NCI-H2227 treated with DMSO at 0.1 percent for 48 hours (cell line): ENCODE results near the gene UMPS.

Experiments
- DNase-seq: peaks from one replicate; lab custom pipeline; 2025; lab: John Stamatoyannopoulos, UW

The UMPS gene

GRCh38 chr3:124763644-124764358 lies 33.5 kb downstream of the UMPS start:
- no peak for DNase-seq

GRCh38 chr3:124764746-124765145 lies 34.5 kb downstream of the UMPS start:
- DNase-seq = no peak

- no peak for DNase-seq
These were observed 35.1 kb downstream of the UMPS start for GRCh38 chr3:124765197-124765840.

- DNase-seq = no peak
These were observed 36.2 kb downstream of the UMPS start for GRCh38 chr3:124766113-124767095.

GRCh38 chr3:124767264-124767663 lies 37.0 kb downstream of the UMPS start:
- no peak for DNase-seq

- DNase-seq = no peak
These were observed 37.4 kb downstream of the UMPS start for GRCh38 chr3:124767691-124768090.

GRCh38 chr3:124768812-124769211 lies 38.6 kb downstream of the UMPS start:
- DNase-seq = no peak

- DNase-seq = no peak
These were observed 39.2 kb downstream of the UMPS start for GRCh38 chr3:124769462-124769861.

- peak; percentile 29 for DNase-seq
These were observed 40.3 kb downstream of the UMPS start for GRCh38 chr3:124770336-124771082.

GRCh38 chr3:124771083-124771445 lies 40.8 kb downstream of the UMPS start:
- no peak for DNase-seq

- peak; percentile 64 for DNase-seq
These were observed 42.0 kb downstream of the UMPS start for GRCh38 chr3:124772081-124772831.

GRCh38 chr3:124773351-124774326 lies 43.4 kb downstream of the UMPS start:
- DNase-seq = no peak

GRCh38 chr3:124774327-124774718 lies 44.1 kb downstream of the UMPS start:
- DNase-seq = no peak

- DNase-seq = no peak
These were observed 44.7 kb downstream of the UMPS start for GRCh38 chr3:124774841-124775402.

- no peak for DNase-seq
These were observed 45.6 kb downstream of the UMPS start for GRCh38 chr3:124775877-124776276.

GRCh38 chr3:124776856-124777255 lies 46.6 kb downstream of the UMPS start:
- DNase-seq = no peak

GRCh38 chr3:124777762-124778470 lies 47.7 kb downstream of the UMPS start:
- no peak for DNase-seq

GRCh38 chr3:124779116-124779515 lies 48.9 kb downstream of the UMPS start:
- DNase-seq = no peak

- no peak for DNase-seq
These were observed 49.5 kb downstream of the UMPS start for GRCh38 chr3:124779751-124780191.
